OCI-LY7 (cell line): ENCODE results near the gene CERS1. TPM values are rescaled to one million over a fixed set of nuclear protein-coding genes. Genes with fewer than 3 reads are reported as not detected.

Source experiments
- BruUV-seq: library from RNA; stranded (reverse); fragments of 400-500 nt; replicated peaks from 2 replicates; lab custom pipeline; 2021; lab: Mats Ljungman, UMichigan
- CTCF ChIA-PET: fragments of 300-600 bp; sonication (Branson Sonifier 250); formaldehyde crosslinking; loops from one replicate; lab custom pipeline; 2022; ENCODE audit warnings: antibody characterized with exemption; ENCODE audit not compliant: unreplicated experiment; lab: Charles Lee
- POLR2A ChIA-PET: fragments of 300-600 bp; sonication (Branson Sonifier 250); formaldehyde crosslinking; loops from one replicate; lab custom pipeline; 2022; ENCODE audit warnings: antibody characterized with exemption; lab: Charles Lee
- DNase-seq: peaks from one replicate; pipeline ENCODE4 v3.0.0-alpha.2; 2015; ENCODE audit warnings: low spot score
- H2AFZ ChIP-seq: fragments of 200-600 bp; sonication (generic), shearing (Covaris generic); 2 replicates; pipeline ENCODE4 v1.6.1; 2014; ENCODE audit warnings: mild to moderate bottlenecking, antibody characterized with exemption, low read length, moderate library complexity
- H3K27ac ChIP-seq: fragments of 200-600 bp; sonication (generic); 2 replicates; pipeline ENCODE4 v1.5.1; 2014; ENCODE audit warnings: mixed run types, low read depth, mild to moderate bottlenecking, moderate library complexity, low read length, inconsistent platforms; ENCODE audit not compliant: poor library complexity, severe bottlenecking
- H3K36me3 ChIP-seq: fragments of 200-600 bp; sonication (generic); 2 replicates; pipeline ENCODE4 v1.6.1; 2014; ENCODE audit warnings: mild to moderate bottlenecking, antibody characterized with exemption, low read length, moderate library complexity, mixed read lengths; ENCODE audit not compliant: insufficient read depth
- H3K4me1 ChIP-seq: fragments of 200-600 bp; sonication (generic); 2 replicates; pipeline ENCODE4 v1.5.1; 2014; ENCODE audit warnings: mild to moderate bottlenecking, low read length; ENCODE audit not compliant: insufficient read depth, poor library complexity, severe bottlenecking
- H3K4me2 ChIP-seq: fragments of 200-600 bp; sonication (generic); 2 replicates; pipeline ENCODE4 v1.6.1; 2014; ENCODE audit warnings: mild to moderate bottlenecking, low read length
- H3K4me3 ChIP-seq: fragments of 200-600 bp; sonication (generic); 2 replicates; pipeline ENCODE4 v1.5.1; 2014; ENCODE audit warnings: mild to moderate bottlenecking, low read depth, low read length; ENCODE audit not compliant: poor library complexity, severe bottlenecking
- H3K79me2 ChIP-seq: fragments of 200-600 bp; sonication (generic); 2 replicates; pipeline ENCODE4 v1.6.1; 2016; ENCODE audit warnings: low read depth, mild to moderate bottlenecking, low read length, moderate library complexity, mixed read lengths; ENCODE audit not compliant: insufficient read depth
- H3K9me2 ChIP-seq: fragments of 200-600 bp; sonication (generic); 2 replicates; pipeline ENCODE4 v1.6.1; 2016; ENCODE audit warnings: mild to moderate bottlenecking, low read length, mixed read lengths; ENCODE audit not compliant: insufficient read depth
- H3K9me3 ChIP-seq: fragments of 200-600 bp; sonication (generic); 2 replicates; pipeline ENCODE4 v1.6.1; 2014; ENCODE audit warnings: mild to moderate bottlenecking, mixed run types, low read length, mixed read lengths
- H4K20me1 ChIP-seq: fragments of 200-600 bp; sonication (generic); 2 replicates; pipeline ENCODE4 v1.6.1; 2014; ENCODE audit warnings: mild to moderate bottlenecking, antibody characterized with exemption, low read length, moderate library complexity, mixed read lengths; ENCODE audit not compliant: insufficient read depth
- CTCF ChIP-seq: fragments of 200-600 bp; sonication (generic); conservative IDR thresholded peaks from 2 replicates; pipeline ENCODE4 v1.5.1; 2014; ENCODE audit warnings: mild to moderate bottlenecking, antibody characterized with exemption, low read length, moderate library complexity, mixed read lengths
- EZH2phosphoT487 ChIP-seq: fragments of 200-600 bp; sonication (generic); IDR thresholded peaks from 2 replicates; pipeline ENCODE4 v1.6.1; 2018; ENCODE audit warnings: low read depth, borderline replicate concordance, mild to moderate bottlenecking, mixed run types, antibody characterized with exemption, low read length, moderate library complexity, mixed read lengths
- intact Hi-C: fragments of 100-400 bp; cut with micrococcal nuclease; formaldehyde crosslinking; loops from one replicate; pipeline ENCODE4 v1.10.0; 2022; ENCODE audit not compliant: unreplicated experiment
- total RNA-seq, 2 experiments: library from RNA; depleted of rRNA in 1 of 2; stranded (reverse); fragments of >200 nt in 1 of 2; shearing (Covaris generic) in 1 of 2; gene quantifications; 2 replicates each; pipeline ENCODE4 v1.2.3, GENCODE V29; 2014 to 2022

Gene CERS1
- total RNA-seq, 2 experiments from 2014 or later = 0.09 TPM; not detected in 1

- no peak for TF ChIP-seq EZH2phosphoT487
- TF ChIP-seq CTCF = no peak
- POLR2A ChIA-PET = no interaction called here
Observed at GRCh38 chr19:18868380-18869022, 27.5 kb downstream of the CERS1 start.

DNA sequence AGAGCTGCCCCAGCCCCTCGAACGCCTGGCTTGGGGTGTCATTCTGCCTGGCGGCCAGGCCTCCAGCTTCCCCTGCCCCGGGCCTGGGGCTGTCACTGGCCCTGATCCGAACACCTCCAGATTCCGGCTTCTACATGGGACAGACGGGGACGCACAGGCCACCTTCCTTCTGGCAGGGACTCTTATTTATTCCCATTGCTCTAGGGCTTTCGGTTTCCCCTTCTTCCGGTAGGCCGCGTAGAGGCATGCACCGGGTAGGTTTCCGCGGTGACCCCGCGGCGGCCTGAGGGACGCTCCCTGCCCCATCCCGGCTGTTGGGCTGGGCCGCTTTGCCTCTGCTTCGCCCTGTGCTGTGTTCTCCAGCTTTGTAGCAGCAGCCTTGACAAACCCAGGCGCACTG is 28.2 kb downstream of the CERS1 start:
- ChIA-PET POLR2A (no interaction called here), CTCF (no interaction called here)
- Histone ChIP-seq H3K4me2 (no peak overlapping the region), H4K20me1 (peaks cover 8% of the 10 kb centered on the region; the same call in 1 of the 2 replicates), H3K9me2 (no peaks in the 10 kb centered on the region), H2AFZ (no peak overlapping the region), H3K27ac (no peak overlapping the region), H3K4me3 (no peak overlapping the region), H3K36me3 (peaks cover 58% of the 10 kb centered on the region), H3K79me2 (peaks cover 3% of the 10 kb centered on the region; the same call in 1 of the 2 replicates), H3K9me3 (no peaks in the 10 kb centered on the region), H3K4me1 (peaks cover 12% of the 10 kb centered on the region)
- no peak for DNase-seq
- BruUV-seq = TSS peak; percentile 78
- intact Hi-C loops = no loop called here
- no peak for TF ChIP-seq EZH2phosphoT487
- no peak for TF ChIP-seq CTCF

More at GRCh38 chr19:18868380-18869022, 27.5 kb downstream of the CERS1 start:
- intact Hi-C loops = no loop called here
- no peak overlapping the region for H2AFZ ChIP-seq
- peaks cover 8% of the 10 kb centered on the region; the same call in 1 of the 2 replicates for H4K20me1 ChIP-seq
- CTCF ChIA-PET = interaction anchor here (0.6 kb wide), 1 partner anchor 335 kb away, joined by 3 read pairs; no protein-coding TSS in a partner anchor
- H3K27ac ChIP-seq = no peak overlapping the region
- no peaks in the 10 kb centered on the region for H3K9me3 ChIP-seq
- no peak for DNase-seq
- H3K9me2 ChIP-seq = no peaks in the 10 kb centered on the region
- no peak overlapping the region for H3K4me2 ChIP-seq
- H3K79me2 ChIP-seq = peaks cover 3% of the 10 kb centered on the region; the same call in 1 of the 2 replicates
- H3K36me3 ChIP-seq = peaks cover 50% of the 10 kb centered on the region
- H3K4me1 ChIP-seq = peaks cover 12% of the 10 kb centered on the region
- BruUV-seq = no TSS peak
- H3K4me3 ChIP-seq = no peak overlapping the region

DNA sequence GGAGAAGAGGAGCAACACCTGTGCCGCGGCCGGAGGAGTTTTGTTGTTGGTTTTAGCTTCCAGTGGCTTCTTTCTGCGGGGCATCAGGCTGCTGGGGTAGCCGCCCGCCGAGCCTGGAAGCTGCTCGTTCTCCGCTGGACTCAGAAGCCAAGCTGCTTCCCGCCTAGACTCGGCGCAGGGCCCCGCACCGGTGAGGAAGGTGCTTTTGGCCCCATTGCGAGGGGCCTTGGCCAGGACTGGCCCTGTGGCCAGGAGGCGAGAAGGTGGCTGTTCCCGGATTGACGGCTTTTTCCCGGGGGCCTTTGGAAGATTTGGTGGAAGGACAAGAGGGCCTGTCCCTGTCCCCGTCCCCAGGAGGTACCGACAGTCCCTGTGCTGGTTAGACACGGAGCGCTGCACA is 28.8 kb downstream of the CERS1 start:
- peaks cover 3% of the 10 kb centered on the region; the same call in 1 of the 2 replicates for H3K79me2 ChIP-seq
- H3K4me2 ChIP-seq = no peak overlapping the region
- H3K4me1 ChIP-seq = peaks cover 12% of the 10 kb centered on the region
- no TSS peak for BruUV-seq
- peaks cover 8% of the 10 kb centered on the region; the same call in 1 of the 2 replicates for H4K20me1 ChIP-seq
- no peaks in the 10 kb centered on the region for H3K9me2 ChIP-seq
- TF ChIP-seq EZH2phosphoT487 (no peak), CTCF (no peak)
- intact Hi-C loops = no loop called here
- no peak overlapping the region for H3K27ac ChIP-seq
- no peaks in the 10 kb centered on the region for H3K9me3 ChIP-seq
- H2AFZ ChIP-seq = no peak overlapping the region
- ChIA-PET POLR2A (no interaction called here), CTCF (no interaction called here)
- no peak for DNase-seq
- peaks cover 63% of the 10 kb centered on the region for H3K36me3 ChIP-seq
- H3K4me3 ChIP-seq = no peak overlapping the region
